Measurements from ENCODE around the gene PSMA5.
A peak's percentile ranks its signal among the peaks of the same experiment; 100 is the strongest.
"Not testable (repeated sequence)": the region's sequence is repeated elsewhere in the genome, so short reads cannot be mapped to it uniquely, and the experiment has no call there.

PSMA5 gene

GRCh38 chr1:109427171-109427467 lies 871 bp upstream of the PSMA5 start:
- DNase-seq: peak; percentile 53

DNA sequence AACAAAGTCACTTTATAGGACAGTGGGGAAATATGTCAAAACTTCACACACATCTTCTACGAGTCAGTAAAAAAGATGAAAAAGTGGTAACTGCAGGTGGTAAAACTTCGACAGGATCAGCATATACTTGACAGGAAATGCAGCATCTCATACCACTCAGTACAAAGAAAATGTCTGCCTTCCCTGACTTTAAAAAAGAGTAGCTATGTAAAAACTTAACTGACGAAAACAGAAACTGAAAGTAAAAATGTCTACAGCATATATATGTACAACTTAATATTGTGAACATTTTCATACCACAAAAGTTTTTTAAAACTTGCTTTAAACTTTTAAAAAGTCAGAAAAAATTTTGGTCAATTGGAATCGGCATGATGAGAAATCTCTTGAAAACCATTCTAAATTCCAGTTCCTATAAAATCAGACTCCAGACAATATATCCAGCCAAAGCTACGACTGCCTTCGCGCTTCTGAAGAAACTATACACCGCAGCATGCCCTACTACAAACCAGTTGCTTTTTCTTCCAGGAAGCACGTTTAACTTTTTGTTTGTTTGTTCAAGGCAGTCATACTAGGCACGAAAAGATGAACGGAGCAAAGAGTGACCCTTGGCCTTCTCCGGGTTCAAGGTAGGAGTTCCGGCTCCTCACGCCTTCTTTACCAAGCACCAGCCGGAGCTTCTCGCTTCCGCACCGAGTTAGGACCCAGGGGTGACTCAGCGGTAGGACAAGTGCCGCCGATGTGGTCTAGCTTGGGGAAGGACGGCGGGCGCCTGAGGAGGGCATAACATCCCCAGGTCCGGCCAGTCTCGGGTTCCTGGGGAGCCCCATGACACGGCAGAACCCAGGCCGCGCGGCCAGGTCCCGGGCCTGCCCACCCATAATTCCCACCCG lies 612 bp downstream of the PSMA5 start:
- peak; percentile 88 for DNase-seq

- no peak for DNase-seq
Measured at GRCh38 chr1:109423498-109423897, 2.8 kb downstream of the PSMA5 start.

GRCh38 chr1:109412551-109412950 lies 13.7 kb downstream of the PSMA5 start:
- DNase-seq: no peak

GRCh38 chr1:109404838-109405237 lies 21.4 kb downstream of the PSMA5 start:
- DNase-seq: peak; percentile 13

DNA sequence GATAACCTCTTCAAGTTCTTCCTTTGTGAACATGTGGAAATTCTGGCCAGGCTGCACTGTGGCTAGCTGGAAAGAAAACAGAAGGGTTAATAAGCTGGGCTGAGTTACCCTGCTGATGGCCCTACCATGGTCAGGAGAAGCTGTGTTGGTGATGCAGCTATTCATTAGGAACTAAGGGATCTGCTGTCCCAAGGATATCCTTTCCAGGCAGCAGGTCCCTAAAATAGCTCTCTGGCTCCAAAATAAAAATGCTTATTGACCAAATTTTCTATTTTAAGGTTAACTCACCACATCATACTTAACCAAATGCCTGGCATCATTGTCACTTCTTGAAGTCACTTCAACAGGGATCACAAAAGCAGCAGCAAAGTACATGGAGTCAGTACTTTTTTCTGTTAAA lies 24.2 kb downstream of the PSMA5 start:
- no peak for DNase-seq

DNA sequence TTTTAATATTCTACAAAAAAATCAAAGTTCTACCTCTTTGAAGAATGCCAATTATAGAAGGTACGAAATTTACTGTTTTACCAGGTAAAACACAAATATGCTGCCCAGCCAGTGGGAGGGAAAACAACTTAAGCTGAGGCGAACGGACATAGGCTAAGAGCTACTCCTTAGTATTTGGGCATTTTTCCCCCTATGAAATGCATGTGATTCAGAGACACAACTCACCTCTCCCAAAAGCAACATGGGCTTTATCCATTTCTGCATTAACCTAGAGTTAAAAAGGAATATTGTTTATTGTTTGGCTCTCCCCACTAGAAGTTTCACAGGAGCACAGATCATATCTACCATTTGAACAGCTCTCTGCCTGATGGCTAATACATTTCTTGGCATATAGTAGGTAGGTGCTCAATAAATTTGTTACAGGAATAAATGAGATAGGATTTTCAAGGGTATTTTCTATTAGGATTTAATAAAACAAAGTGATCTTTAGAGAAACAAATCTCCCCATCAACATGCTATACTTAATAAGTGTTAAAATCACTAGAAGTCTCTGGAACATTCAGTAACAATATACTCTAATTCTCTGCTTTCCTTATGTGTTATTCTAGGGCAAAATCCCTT lies 26.1 kb downstream of the PSMA5 start:
- DNase-seq: no peak

DNA sequence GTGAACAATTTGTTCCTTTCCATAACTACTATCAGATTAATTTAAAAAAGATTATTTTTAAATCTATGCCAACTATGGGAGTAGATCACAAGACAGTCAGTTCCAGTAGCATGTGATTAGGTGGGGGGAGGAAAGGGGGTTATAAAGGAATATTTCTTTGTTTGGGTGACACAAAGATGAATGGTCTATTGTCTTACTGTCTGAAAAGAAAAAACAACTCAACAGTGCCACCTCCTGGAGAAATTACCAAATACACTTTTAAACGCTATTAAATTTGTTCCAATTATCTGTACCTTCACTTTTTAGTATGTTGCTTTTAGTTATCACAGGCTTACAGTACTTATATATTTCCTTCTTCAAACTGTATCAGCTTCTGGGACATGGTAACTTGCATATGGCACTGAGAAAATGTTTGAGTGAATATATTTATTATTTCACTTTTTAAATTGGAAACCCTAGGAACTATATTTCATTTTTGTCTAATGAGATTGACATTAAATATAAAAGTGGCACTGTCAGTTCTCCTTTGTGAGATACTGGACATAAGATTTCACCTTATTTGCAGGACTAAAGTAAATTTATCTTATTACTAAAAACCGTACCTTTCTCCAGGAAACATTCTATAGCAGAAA lies 26.8 kb downstream of the PSMA5 start:
- DNase-seq: peak; percentile 88

GRCh38 chr1:109398343-109399225 lies 27.7 kb downstream of the PSMA5 start:
- peak; percentile 25 for DNase-seq

DNA sequence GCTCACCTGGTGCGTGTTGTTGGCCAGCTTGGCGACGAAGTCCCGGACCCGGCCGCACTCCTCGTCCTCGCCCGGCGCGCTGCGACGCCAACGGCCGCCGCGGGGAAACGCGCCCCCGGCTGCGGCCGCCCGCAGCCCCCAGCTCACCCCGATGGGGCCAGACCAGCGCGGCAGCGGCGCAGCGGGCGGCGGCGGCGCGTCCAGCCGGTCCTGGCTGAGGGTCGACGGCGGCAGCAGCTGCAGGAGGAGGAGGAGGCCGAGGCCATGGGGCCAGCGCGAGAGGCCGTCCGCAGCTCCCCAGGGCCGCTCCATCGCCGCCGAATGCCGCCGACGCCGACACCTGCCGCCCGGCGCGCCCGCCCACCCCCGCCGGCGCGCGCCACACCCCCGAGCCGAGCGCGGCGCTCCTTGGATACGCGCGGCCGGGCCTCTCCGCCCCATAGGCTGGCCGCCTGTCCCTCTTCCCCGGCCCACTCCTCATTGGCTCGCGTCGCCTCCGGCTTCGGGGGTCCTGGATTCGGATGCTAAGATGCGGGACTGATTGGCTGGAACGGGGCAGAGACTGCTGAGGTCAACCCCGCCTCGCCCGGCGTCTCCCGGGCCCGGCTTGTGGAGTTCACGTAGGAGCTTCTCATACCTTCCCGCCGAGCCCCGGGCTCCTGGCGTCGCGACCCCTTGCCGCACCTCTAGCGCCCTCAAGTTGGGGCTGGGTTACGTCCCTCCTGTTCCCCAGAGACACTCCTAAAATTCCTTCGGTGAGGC lies 28.5 kb downstream of the PSMA5 start, which contains the start of gene SORT1:
Gene SORT1 (minus strand): TSS at position 338 of the 762 bp plus-strand sequence. CDS start 26 bp downstream, at position 312.
- peak; percentile 57 for DNase-seq

- peak; percentile 6 for DNase-seq
Measured at GRCh38 chr1:109396871-109397580, 29.2 kb downstream of the PSMA5 start.

DNA sequence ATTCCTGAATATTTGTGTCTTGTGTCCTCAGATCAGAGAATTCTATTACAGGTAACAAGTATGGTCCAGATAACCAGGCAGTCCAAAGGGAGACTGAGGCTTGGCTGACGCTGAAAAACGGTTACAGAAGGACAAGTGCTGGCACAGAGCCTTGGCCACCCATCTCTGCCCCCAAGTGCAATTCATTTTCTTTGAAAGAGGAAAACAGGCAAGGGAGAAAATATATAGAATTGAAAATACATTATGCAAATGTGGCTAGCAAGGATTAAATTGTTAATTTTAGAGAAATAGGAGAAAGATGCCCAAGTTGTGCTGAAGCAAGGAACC lies 29.8 kb downstream of the PSMA5 start:
- DNase-seq: no peak

DNA sequence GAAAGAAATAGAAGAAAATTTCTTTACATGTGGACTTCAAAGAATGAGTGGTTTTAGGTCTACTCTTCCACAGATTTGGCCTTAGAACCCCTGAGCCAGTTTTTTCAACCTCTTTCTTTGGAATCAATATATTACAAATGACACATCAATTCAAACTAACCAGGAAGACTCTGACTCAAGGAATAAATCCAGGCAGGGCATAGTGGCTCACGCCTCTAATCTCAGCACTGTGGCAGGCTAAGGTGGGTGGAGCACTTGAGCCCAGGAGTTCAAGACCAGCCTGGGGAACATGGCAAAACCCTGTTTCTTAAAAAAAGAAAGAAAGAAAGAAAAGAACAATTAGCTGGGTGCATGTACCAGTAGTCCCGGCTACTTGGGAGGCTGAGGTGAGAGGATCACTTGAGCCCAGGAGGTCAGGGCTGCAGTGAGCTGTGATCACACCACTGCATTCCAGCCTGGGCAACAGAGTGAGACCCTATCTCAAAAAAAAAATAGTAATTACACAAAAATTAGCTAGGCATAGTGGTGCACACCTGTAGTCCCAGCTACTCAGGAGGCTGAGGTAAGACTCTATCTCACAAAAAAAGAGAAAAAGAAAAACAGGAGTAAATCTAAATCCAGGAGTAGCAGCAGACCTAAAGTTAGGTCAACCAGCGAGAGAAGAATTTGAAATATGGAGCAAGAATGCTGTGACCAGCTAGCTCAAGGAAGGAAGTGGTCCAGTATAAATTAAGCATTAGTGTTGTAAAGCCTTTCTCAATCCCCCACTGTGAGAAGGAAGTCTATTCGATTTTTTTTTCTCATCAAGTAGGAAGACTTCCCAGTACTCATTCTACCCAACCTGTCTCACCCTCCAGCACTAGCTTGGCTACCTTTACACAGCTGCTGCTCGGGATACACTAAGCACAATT lies 30.4 kb downstream of the PSMA5 start:
- DNase-seq: peak; percentile 7

DNA sequence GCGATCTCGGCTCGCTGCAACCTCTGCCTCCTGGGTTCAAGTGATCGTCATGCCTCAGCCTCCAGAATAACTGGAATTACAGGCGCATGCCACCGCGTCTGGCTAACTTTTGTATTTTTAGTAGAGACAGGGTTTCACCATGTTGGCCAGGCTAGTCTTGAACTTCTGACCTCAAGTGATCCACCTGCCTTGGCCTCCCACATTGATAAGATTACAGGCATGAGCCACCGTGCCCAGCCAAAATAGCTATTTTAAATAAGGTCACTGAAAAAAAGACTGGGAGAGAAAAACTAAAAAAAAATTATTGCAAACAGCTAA lies 31.0 kb downstream of the PSMA5 start:
- DNase-seq: not testable (repeated sequence)

DNA sequence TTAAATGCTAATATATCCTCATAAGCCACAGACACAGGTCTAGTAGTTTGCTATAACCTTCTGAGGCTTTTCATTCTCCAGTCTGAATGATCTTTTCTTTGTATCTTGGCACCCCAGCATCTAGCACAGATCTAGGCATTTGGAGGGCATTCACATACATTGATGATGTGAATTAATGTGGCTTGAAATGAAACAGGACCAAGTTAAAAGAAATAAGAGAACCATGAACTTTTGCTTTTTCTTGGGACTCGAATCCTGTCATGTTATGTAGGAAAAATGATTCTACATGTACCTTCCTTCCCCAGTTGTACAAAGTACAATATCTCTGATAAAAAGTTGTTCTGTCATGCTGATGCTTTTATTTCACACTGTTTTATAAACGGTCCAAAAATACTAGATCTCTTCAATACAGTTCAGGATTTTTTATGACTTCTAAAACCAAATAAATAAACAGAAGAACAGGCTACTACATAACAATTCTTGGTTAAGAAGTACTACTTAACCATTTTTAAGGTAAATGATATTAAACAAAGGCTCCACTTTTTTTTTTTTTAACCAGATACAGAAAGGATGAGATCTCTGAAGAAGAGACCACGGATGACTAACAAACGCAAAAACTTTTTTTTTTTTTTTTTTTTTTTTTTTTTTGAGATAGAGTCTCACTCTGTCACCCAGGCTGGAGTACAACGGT lies 31.5 kb downstream of the PSMA5 start:
- peak; percentile 10 for DNase-seq

GRCh38 chr1:109393617-109394233 lies 32.5 kb downstream of the PSMA5 start:
- DNase-seq: peak; percentile 15

DNA sequence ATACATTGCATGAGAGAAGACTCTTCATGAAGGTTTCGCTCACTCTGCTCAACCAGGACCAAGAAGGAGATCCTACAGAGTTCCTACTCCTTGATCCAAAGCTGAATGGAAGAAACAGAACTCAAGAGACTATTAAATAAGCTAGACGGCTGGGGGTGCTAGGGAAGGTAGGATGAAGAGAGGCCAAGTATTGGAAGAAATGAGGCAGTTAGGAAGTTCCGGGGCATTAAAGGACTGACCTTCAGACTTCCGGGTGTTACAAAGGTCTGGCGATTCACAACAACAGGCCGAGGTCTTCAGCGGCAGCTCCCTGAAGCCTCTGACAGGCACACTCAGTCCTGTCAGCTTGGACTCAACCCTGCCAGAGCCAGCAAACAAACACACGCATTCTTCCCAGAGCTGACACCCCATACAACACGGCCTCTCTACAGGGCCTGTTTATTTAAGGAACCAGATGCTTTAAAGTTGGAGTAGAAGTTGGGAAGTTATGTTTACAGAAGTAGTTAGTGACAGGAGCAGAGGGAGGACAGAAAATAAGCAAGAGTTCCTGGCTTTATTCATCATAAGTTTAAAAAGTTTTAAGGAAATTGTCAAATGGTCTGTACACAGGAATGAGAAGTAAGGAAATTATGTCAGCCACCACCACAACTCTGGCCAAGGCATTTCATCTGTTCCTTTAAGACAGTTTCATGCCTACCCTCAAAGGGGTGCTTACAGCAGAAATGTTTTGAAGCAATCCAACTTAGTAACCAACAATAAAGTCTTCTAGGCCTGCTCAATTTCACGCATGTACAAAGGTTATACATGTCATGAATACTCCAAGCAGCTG lies 33.2 kb downstream of the PSMA5 start:
- DNase-seq: peak; percentile 55

- no peak for DNase-seq
Measured at GRCh38 chr1:109392037-109392787, 34.0 kb downstream of the PSMA5 start.
